GM12801 (cell line): ENCODE measurements around the gene RBM26.

Experiments
- CTCF ChIP-seq: IDR thresholded peaks from one replicate; pipeline ENCODE4 v1.5.1; 2011; ENCODE audit warnings: control low read depth; ENCODE audit not compliant: insufficient read length; ENCODE audit errors: extremely low read depth

The RBM26 gene

GRCh38 chr13:79369226-79369625 is 36.8 kb downstream of the RBM26 start:
- TF ChIP-seq CTCF = no peak

GRCh38 chr13:79365981-79366380 is 40.1 kb downstream of the RBM26 start:
- no peak for TF ChIP-seq CTCF

- TF ChIP-seq CTCF = no peak
Observed at GRCh38 chr13:79361299-79361698, 44.8 kb downstream of the RBM26 start.

GRCh38 chr13:79360095-79360494 is 46.0 kb downstream of the RBM26 start:
- no peak for TF ChIP-seq CTCF

- TF ChIP-seq CTCF = no peak
Observed at GRCh38 chr13:79359064-79359463, 47.0 kb downstream of the RBM26 start.

GRCh38 chr13:79354285-79354684 is 51.8 kb downstream of the RBM26 start:
- TF ChIP-seq CTCF = no peak

- TF ChIP-seq CTCF = no peak
Observed at GRCh38 chr13:79353693-79354092, 52.4 kb downstream of the RBM26 start.

GRCh38 chr13:79352107-79352506 is 53.9 kb downstream of the RBM26 start:
- no peak for TF ChIP-seq CTCF
